HG03342 (cell line): ENCODE results near the gene ASS1.
"Not testable (repeated sequence)": the region's sequence is repeated elsewhere in the genome, so short reads cannot be mapped to it uniquely, and the experiment has no call there.

ENCODE experiments used
- ATAC-seq: cut with Tn5 transposase; IDR thresholded peaks from one replicate; pipeline ENCODE4 v1.9.1; 2021; ENCODE audit warnings: mild to moderate bottlenecking, moderate library complexity; ENCODE audit not compliant: unreplicated experiment

Gene ASS1

GRCh38 chr9:130433168-130433946 lies 11.4 kb upstream of the ASS1 start:
- ATAC-seq = no peak

GRCh38 chr9:130433947-130434262 lies 10.9 kb upstream of the ASS1 start:
- ATAC-seq = no peak

GRCh38 chr9:130434656-130435055 lies 10.1 kb upstream of the ASS1 start:
- ATAC-seq = not testable (repeated sequence)

GRCh38 chr9:130437011-130437789 lies 7.6 kb upstream of the ASS1 start:
- no peak for ATAC-seq

- no peak for ATAC-seq
Observed at GRCh38 chr9:130438382-130438981, 6.3 kb upstream of the ASS1 start.

- ATAC-seq = no peak
Observed at GRCh38 chr9:130441031-130441430, 3.7 kb upstream of the ASS1 start.

- ATAC-seq = no peak
Observed at GRCh38 chr9:130442746-130443455, 1.9 kb upstream of the ASS1 start.

- ATAC-seq = no peak
Observed at GRCh38 chr9:130443456-130443801, 1.3 kb upstream of the ASS1 start.

- ATAC-seq = no peak
Observed at GRCh38 chr9:130443840-130444492, 795 bp upstream of the ASS1 start.

- ATAC-seq = no peak
Observed at GRCh38 chr9:130445268-130445983, 665 bp downstream of the ASS1 start.

- ATAC-seq = no peak
Observed at GRCh38 chr9:130446101-130446861, 1.5 kb downstream of the ASS1 start.

- no peak for ATAC-seq
Observed at GRCh38 chr9:130447193-130447816, 2.5 kb downstream of the ASS1 start.

GRCh38 chr9:130448035-130448624 lies 3.4 kb downstream of the ASS1 start:
- ATAC-seq = no peak

- ATAC-seq = no peak
Observed at GRCh38 chr9:130448771-130449603, 4.2 kb downstream of the ASS1 start.

GRCh38 chr9:130450344-130451003 lies 5.7 kb downstream of the ASS1 start:
- no peak for ATAC-seq

GRCh38 chr9:130451004-130451390 lies 6.2 kb downstream of the ASS1 start:
- no peak for ATAC-seq
